GM21529 (cell line): Measurements from ENCODE around the gene MRM2.

Experiments
- ATAC-seq: cut with Tn5 transposase; IDR thresholded peaks from one replicate; pipeline ENCODE4 v1.9.1; 2021; ENCODE audit not compliant: unreplicated experiment

Gene MRM2

GRCh38 chr7:2209146-2209960 is 32.7 kb downstream of the MRM2 start:
- ATAC-seq = peak; percentile 73

DNA sequence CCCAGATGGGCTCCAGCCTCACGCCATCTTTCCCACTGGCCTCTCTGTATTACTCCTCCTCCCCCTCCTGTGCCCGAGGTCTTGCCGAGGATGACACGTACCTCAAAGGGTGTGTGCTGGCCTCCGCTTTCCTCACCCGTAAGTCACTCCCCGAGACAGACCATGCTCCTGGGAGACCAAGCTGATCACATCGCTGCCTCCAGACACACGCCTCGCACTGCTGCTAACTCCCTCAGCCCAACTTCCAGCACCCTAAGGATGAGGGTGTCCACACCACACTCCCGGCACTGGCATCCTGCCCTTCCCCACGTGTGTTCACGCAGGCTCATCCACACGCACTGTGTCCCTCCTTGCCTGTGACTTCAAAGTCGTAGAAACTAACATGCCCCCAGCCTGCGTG is 33.3 kb downstream of the MRM2 start:
- no peak for ATAC-seq

DNA sequence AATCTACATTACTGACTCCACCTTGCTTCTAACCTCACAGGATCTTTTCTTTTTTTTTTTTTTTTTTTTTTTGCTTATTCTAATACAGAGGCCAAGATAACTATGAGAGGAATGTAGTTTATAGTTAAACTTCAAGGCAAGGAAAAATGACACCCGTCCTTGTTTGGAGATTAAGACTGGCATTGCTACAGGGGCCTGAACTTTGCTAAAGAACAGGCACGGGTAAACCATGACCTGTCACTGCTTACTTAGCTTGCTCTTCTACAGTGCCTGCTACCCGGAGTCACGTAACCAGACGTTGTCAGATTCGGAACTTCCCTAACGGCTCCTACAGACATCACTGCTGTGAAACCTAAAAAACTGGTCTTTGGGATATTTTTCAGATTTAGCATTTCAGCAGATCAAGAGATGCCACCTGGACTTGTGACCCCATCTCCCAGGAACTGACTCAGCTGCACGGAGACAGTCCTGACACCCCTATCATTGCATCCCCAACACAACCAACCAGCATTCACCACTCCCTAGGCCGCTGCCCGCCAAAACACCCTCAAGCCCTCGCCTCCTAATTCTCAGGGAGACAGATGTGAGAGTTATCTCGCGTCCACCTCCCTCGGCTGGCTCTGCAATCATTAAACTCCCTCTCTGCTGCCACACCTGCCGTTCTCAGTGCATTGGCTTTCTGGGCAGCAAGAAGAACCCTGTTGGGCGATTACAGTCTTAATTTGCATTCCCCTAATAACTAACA is 36.8 kb downstream of the MRM2 start:
- no peak for ATAC-seq

DNA sequence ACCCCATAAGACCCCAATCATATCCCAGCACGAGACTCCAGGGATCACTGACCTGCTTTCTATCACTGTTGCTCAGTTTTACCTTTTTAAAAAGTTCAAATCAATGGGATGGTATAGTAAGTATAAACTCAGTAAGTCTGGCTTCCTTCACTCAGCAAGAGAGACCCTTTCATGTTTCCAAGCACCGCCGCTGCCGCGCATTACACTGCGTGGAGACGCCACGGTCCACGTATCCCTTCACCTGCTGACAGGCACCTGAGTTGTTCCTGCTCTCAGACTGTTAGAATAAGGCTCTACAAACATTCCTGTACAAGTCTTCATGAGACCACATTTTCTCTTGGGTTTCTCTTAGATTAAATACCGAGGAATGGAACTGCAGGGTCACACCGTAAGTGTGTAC is 37.6 kb downstream of the MRM2 start:
- no peak for ATAC-seq

DNA sequence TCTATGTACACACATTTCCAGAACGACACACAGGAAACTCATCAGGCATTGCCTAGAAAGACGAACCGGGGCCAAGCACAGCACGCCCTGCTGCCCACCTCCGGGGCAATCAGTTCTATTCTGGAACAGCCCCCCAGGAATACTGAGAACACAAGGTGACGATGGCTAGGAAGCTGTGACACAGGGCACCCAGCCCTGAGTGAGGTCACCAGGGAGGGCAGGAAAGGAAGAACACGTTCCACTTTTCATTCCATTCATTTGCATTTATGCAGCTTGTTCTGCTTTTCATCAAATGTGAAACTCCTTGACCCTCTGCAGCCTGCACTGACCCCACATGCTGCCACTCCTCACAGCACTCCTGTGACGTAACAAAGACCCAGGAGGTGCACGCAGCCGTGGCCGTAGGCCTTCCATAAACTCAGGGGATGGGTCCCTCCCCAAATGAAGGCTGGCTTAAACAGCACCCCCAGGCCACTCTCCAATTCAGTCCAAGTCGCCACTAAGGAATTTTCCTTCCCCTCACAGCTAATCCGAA is 38.2 kb downstream of the MRM2 start:
- no peak for ATAC-seq

- no peak for ATAC-seq
Measured at GRCh38 chr7:2202901-2203765, 38.9 kb downstream of the MRM2 start.

GRCh38 chr7:2202361-2202761 is 39.6 kb downstream of the MRM2 start:
- no peak for ATAC-seq

DNA sequence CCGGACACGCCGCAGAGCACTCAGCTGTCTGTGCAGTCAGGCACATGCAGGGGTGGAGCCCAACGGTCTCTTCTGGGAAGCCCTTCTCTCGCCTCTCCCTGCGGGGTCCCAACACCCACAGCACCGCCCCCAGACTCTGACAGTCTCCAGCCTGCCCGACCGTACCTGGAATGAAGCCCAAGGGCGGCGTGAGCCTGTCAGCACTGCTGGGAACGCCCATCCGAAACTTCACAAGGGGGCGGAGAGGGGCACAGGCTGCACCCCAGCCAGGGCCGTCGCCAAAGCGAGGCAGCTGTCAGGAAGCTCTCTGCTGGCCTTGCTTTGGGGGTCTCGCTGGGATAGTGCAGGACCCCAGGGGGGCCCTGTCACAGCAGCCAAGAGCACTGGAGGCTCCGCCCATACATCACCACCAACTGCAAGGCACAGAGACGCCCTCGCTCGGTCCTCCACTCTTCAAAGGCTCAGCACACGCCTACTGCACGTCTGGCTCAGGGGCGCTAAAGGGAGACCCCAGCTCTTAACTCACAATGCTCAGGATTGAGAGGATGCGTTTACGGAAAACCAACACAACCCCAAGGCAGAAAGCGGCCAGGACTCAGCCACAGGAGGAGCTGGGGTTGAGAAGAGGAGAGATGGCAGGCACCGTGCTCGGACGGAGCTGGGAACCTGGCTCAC is 40.2 kb downstream of the MRM2 start:
- no peak for ATAC-seq

DNA sequence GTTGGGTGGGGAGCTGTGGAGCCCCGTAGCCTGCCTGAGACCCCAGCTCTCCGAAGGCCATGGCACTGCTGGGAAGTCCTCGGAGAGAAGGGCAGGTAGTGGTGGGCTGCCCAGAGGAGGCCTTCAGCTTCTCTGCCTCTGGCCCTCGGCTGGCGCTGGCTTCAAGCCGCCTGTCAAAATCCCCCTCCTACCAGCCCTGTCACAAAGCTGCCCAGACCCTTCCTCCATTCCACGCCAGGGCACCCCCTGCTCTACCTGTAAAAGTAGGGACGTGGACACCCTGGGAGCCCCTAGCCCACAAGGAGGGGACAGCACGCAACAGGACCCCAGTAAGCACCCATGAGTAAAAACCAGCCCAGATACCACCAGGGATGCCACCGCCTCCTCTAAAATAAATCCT is 40.9 kb downstream of the MRM2 start:
- ATAC-seq = no peak

- no peak for ATAC-seq
Measured at GRCh38 chr7:2200584-2200980, 41.4 kb downstream of the MRM2 start.

GRCh38 chr7:2199956-2200583 is 41.9 kb downstream of the MRM2 start:
- ATAC-seq = no peak

DNA sequence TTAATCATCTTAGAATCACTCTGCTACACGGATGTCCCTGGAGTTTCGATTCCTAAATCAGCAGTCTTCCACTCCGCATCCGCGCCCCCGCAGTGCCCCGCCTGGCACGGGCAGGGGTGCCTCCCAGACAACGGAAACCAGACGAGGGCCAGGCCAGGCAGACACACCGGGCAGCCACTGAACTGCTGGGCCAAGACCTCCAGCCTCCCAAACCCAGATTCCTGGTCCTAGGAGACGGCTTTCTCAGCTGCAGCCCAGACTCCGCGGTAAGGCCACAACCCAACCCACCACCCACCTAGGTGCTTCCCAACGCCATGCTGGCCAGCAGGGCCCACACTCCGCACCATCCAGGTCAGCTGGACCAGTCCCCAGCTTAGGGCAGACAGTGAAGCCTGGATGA is 42.5 kb downstream of the MRM2 start:
- no peak for ATAC-seq

DNA sequence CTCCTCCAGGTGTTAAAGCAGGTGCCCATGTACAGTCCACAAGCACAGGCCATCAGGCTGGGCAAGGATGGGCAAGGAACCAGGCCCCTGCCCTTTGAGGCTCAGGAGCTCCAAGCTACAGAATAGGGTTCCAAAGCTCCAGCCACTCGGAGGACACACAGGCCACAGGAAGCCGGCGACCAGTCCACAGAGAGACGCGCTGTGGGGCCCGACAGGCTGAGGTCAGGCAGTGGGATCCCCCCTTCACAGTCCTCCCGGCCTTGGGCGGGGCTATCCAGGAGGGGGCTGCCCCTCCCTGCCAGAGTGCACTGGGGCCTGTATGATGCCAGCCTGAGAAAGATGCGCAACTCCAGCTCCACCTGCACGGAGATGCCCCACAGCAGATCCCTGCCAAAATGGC is 43.2 kb downstream of the MRM2 start:
- no peak for ATAC-seq

GRCh38 chr7:2198206-2198605 is 43.8 kb downstream of the MRM2 start:
- no peak for ATAC-seq

DNA sequence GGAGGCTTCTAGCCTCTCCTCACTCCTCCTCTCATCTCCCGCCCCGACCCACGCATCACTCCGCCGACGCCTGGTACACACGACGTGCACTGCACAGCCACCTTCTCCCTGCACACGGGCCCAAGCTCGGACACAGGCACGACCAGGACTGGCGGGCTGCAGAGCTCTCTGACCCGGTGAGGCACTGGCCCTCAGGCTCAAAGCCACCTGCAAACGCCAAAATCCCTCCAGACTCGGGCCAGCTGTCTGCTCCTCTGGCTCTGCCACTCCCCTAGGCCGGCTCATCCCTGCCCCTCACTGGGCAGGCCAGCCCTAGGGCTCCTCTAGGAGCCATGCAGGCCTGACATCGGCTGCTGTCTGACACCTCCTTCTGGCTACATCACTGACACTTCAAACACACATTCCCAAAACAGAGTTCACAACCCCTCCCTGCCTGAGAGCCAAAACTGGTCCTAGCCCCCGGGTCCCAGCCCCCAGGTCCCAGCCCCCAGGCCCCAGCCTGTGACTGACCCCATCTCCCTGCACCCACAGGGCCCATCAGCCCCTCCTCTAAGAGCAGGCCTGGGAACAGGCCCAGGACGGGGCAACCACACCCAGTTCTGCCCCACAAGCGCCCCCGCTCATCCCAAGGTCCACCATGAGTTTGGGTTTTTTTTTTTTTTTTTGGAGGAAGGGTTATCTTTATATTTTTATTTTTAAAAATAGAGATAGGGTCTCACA is 44.4 kb downstream of the MRM2 start:
- no peak for ATAC-seq

- ATAC-seq = no peak
Measured at GRCh38 chr7:2196381-2197378, 45.3 kb downstream of the MRM2 start.

DNA sequence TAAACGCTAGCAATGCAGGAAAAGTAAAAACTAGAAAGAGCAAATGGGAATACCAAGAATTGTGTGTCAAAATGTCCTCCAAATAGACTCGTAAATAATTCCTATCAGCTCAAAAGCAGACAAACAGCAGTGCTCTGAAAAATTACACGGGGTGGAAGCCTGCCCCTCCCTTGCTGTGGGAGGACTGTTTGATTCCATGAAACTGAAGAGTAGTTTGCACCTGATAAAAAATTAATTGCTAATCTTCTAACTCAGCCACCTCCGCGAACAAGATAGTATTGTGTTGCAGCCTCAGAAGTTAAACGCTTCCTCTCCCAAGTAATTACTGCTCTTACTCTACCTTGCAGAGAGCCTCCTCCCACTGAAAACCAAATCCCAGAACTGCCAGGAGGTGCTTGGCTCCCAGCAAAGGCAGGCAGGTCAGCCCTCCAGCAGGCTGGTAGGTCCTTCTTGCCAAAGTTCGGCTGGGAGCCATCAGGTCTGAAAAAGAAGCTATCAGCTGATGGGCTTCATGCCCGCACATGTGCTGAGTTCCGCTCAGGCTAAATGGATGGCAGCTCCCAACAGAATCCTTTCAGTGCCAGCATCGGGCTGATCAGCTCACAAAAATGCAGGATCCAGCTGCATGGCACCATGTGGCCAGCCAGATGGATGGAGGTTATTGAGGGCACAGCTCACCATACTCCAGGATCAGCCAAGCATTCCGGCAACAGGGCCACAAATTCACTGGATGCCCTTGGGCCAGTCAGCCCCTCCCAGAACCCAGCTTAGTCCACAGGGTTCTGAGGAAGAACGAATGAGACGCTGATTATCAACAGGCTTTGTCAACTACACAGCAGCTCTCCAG is 46.4 kb downstream of the MRM2 start:
- ATAC-seq = no peak
